SH-SY5Y (cell line): ENCODE measurements around the gene NCK1.

Experiments
- GATA2 ChIP-seq: IDR thresholded peaks from 2 replicates; pipeline ENCODE4 v1.6.1; 2011; ENCODE audit warnings: mild to moderate bottlenecking, low read depth, low read length
- GATA3 ChIP-seq: IDR thresholded peaks from 2 replicates; pipeline ENCODE4 v1.6.1; 2011; ENCODE audit warnings: low read depth, mild to moderate bottlenecking, low read length, moderate library complexity

- TF ChIP-seq GATA3 = no peak
- TF ChIP-seq GATA2 = no peak
These were observed 128.8 kb downstream of the NCK1 start for GRCh38 chr3:136990826-136991225.
